ENCODE data around the gene MYLK. TPM values are rescaled to one million over a fixed set of nuclear protein-coding genes. Genes with fewer than 3 reads are reported as not detected.

Gene MYLK
- total RNA-seq, 2 experiments from 2014 or later = 0.22 TPM; not detected in 1

DNA sequence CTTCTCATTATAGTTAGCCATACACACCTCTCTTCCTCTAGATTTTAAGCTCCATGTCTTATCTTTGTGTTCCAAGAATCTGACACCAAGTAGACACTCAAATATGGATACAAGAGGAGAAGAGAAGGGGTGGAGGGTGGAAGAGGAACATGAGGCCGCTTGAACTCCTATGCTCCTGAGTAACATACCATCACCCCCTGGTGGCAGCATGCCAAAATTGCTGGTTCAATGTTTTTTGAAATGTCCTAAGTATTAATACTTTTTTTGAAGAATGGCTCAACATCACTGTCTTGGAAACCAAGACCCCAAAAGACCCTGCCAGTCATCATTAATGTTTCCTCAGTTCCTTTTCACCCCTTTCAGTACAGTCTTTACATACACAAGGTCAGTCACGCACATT is 227.4 kb downstream of the MYLK start:
- CTCF ChIA-PET = no interaction called here

DNA sequence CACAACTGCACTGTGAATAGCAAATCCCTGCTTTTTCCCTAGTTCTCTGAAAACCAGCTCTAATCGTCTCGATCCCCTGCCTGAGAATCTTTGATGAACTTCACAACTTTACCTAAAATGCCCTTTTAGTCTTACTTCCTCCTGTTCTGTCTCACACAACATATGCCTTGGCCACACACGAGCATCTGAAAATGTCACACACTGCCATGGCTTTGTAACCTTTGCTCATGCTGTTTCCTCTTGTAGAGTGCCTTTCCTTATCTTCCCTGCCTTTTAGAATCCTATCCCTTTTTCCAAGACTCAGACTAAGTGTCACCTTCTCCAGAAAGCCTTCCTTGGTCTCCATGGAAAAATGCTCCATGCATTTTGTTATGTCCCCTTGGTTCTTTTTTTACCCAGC is 227.9 kb downstream of the MYLK start:
- H3K36me3 ChIP-seq (ENCODE audit: insufficient read depth, low read length) = no peaks in the 10 kb centered on the region
- H3K9me3 Mint-ChIP-seq = peaks cover 2% of the 10 kb centered on the region
- H3K4me3 Mint-ChIP-seq = no peak overlapping the region
- H3K27me3 Mint-ChIP-seq = peaks cover under 1% of the 10 kb centered on the region
- no peaks in the 10 kb centered on the region for H3K36me3 Mint-ChIP-seq (ENCODE audit: low read depth)
- H3K4me1 Mint-ChIP-seq (ENCODE audit: low read depth) = no peaks in the 10 kb centered on the region
- peaks cover 0 to 4% of the 10 kb centered on the region in 2 experiments for H3K9me3 ChIP-seq (ENCODE audit: control insufficient read depth in 1 of 2, insufficient read depth in 1 of 2, low read length in 2 of 2)
- no peak overlapping the region for H3K27ac ChIP-seq (ENCODE audit: low read depth in 1 of 2, low read length in 2 of 2)
- no peak overlapping the region for H3K27ac Mint-ChIP-seq
- ChIA-PET CTCF (no interaction called here), POLR2A (no interaction called here)
- no peaks in the 10 kb centered on the region for H3K4me1 ChIP-seq (ENCODE audit: insufficient read depth, low read length)
- ATAC-seq (ENCODE audit: poor library complexity) = no peak
- no peak for DNase-seq
- no peak overlapping the region for H3K4me3 ChIP-seq (ENCODE audit: low read length)
- intact Hi-C loops (cut with DNase I, micrococcal nuclease) = no loop called here
- TF ChIP-seq, protein P1, sequence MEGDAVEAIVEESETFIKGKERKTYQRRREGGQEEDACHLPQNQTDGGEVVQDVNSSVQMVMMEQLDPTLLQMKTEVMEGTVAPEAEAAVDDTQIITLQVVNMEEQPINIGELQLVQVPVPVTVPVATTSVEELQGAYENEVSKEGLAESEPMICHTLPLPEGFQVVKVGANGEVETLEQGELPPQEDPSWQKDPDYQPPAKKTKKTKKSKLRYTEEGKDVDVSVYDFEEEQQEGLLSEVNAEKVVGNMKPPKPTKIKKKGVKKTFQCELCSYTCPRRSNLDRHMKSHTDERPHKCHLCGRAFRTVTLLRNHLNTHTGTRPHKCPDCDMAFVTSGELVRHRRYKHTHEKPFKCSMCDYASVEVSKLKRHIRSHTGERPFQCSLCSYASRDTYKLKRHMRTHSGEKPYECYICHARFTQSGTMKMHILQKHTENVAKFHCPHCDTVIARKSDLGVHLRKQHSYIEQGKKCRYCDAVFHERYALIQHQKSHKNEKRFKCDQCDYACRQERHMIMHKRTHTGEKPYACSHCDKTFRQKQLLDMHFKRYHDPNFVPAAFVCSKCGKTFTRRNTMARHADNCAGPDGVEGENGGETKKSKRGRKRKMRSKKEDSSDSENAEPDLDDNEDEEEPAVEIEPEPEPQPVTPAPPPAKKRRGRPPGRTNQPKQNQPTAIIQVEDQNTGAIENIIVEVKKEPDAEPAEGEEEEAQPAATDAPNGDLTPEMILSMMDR (IDR thresholded peaks at IDR 0.05) = no peak
- peaks cover 0 to 3% of the 10 kb centered on the region in 2 experiments for H3K27me3 ChIP-seq (ENCODE audit: control insufficient read depth in 1 of 2, insufficient read depth in 2 of 2, low read length in 2 of 2)

More for the DNA sequence above, 227.4 kb downstream of the MYLK start:
- TF ChIP-seq, protein P1 (IDR thresholded peaks at IDR 0.05) = no peak
- POLR2A ChIA-PET = no interaction called here
- Mint-ChIP-seq H3K4me1 (ENCODE audit: low read depth) (no peaks in the 10 kb centered on the region), H3K4me3 (no peak overlapping the region), H3K9me3 (peaks cover 2% of the 10 kb centered on the region), H3K27ac (no peak overlapping the region), H3K27me3 (peaks cover 4% of the 10 kb centered on the region), H3K36me3 (ENCODE audit: low read depth) (no peaks in the 10 kb centered on the region)
- H3K9me3 ChIP-seq (ENCODE audit: control insufficient read depth in 1 of 2, insufficient read depth in 1 of 2, low read length in 2 of 2) = peaks cover 0 to 4% of the 10 kb centered on the region in 2 experiments
- no peaks in the 10 kb centered on the region for H3K4me1 ChIP-seq (ENCODE audit: insufficient read depth, low read length)
- peaks cover 0 to 3% of the 10 kb centered on the region in 2 experiments for H3K27me3 ChIP-seq (ENCODE audit: control insufficient read depth in 1 of 2, insufficient read depth in 2 of 2, low read length in 2 of 2)
- intact Hi-C loops (cut with DNase I, micrococcal nuclease) = no loop called here
- H3K4me3 ChIP-seq (ENCODE audit: low read length) = no peak overlapping the region
- no peaks in the 10 kb centered on the region for H3K36me3 ChIP-seq (ENCODE audit: insufficient read depth, low read length)
- DNase-seq (no peak), ATAC-seq (ENCODE audit: poor library complexity) (no peak)
- H3K27ac ChIP-seq (ENCODE audit: low read depth in 1 of 2, low read length in 2 of 2) = no peak overlapping the region

DNA sequence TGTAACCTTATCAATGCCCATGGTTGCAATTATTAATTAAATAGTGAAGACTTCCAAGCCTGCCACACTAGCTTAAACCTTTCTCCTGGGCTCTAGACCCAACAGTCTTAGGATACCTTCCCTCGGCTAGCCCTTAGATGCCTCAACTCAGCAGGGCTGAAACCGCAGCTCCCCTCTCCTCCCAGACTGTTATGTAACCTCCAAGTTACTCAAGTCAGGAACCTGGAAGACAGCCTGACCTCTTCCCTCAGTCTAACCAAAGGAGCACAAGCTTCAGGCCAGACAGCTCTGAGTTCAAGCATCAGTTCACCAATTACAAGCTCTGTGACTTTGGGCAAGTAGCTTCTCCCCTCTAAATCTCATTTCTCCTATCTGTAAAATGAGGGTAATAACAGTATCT is 228.7 kb downstream of the MYLK start:
- ChIA-PET CTCF (no interaction called here), POLR2A (no interaction called here)
- Histone ChIP-seq H3K36me3 (ENCODE audit: insufficient read depth, low read length) (no peaks in the 10 kb centered on the region), H3K4me3 (ENCODE audit: low read length) (no peak overlapping the region), H3K27ac (ENCODE audit: low read depth in 1 of 2, low read length in 2 of 2) (no peak overlapping the region), H3K4me1 (ENCODE audit: insufficient read depth, low read length) (no peaks in the 10 kb centered on the region), H3K9me3 (ENCODE audit: control insufficient read depth in 1 of 2, insufficient read depth in 1 of 2, low read length in 2 of 2) (peaks cover 0 to 4% of the 10 kb centered on the region in 2 experiments), H3K27me3 (ENCODE audit: control insufficient read depth in 1 of 2, insufficient read depth in 2 of 2, low read length in 2 of 2) (peaks cover 0 to 3% of the 10 kb centered on the region in 2 experiments)
- H3K4me3 Mint-ChIP-seq = no peak overlapping the region
- ATAC-seq (ENCODE audit: poor library complexity) (no peak), DNase-seq (no peak)
- intact Hi-C loops (cut with DNase I, micrococcal nuclease) = no loop called here
- H3K36me3 Mint-ChIP-seq (ENCODE audit: low read depth) = no peaks in the 10 kb centered on the region
- H3K27ac Mint-ChIP-seq = no peak overlapping the region
- TF ChIP-seq, protein P1 (IDR thresholded peaks at IDR 0.05) = no peak
- no peaks in the 10 kb centered on the region for H3K4me1 Mint-ChIP-seq (ENCODE audit: low read depth)
- peaks cover 2% of the 10 kb centered on the region for H3K9me3 Mint-ChIP-seq
- no peaks in the 10 kb centered on the region for H3K27me3 Mint-ChIP-seq
